PC-9 (cell line): ENCODE measurements around the gene VEPH1. TPM values are rescaled to one million over a fixed set of nuclear protein-coding genes. Genes with fewer than 3 reads are reported as not detected.
A peak's percentile ranks its signal among the peaks of the same experiment; 100 is the strongest.

Experiments used
- BruUV-seq: library from RNA; stranded (reverse); fragments of 400-500 nt; replicated peaks from 2 replicates; lab custom pipeline; 2021; lab: Mats Ljungman, UMichigan
- CTCF ChIA-PET: fragments of 300-600 bp; sonication (Branson Sonifier 250); formaldehyde crosslinking; loops from one replicate; lab custom pipeline; 2022; ENCODE audit warnings: antibody characterized with exemption; lab: Charles Lee
- POLR2A ChIA-PET: fragments of 300-600 bp; sonication (Branson Sonifier 250); formaldehyde crosslinking; loops from one replicate; lab custom pipeline; 2022; ENCODE audit warnings: antibody characterized with exemption; ENCODE audit not compliant: unreplicated experiment; lab: Charles Lee
- DNase-seq, 2 experiments: peaks; one replicate each; pipeline versions ENCODE4 v3.0.0 to v3.0.0-alpha.2; 2015 to 2022; ENCODE audit warnings: mixed read lengths in 1 of 2
- H2AFZ ChIP-seq: fragments of 200-600 bp; sonication (generic); 2 replicates; pipeline ENCODE4 v1.8.1; 2017; ENCODE audit warnings: antibody characterized with exemption
- H3F3A ChIP-seq: fragments of 200-600 bp; sonication (generic); 2 replicates; pipeline ENCODE4 v1.8.1; 2017; ENCODE audit warnings: antibody characterized with exemption, mild to moderate bottlenecking, low read depth; ENCODE audit not compliant: insufficient read depth
- H3K27ac ChIP-seq: fragments of 200-600 bp; sonication (generic); 2 replicates; pipeline ENCODE4 v1.6.1; 2016; ENCODE audit warnings: mixed run types
- H3K27me3 ChIP-seq: fragments of 200-600 bp; sonication (generic); 2 replicates; pipeline ENCODE4 v1.6.1; 2016; ENCODE audit warnings: low read depth, mixed run types; ENCODE audit not compliant: insufficient read depth
- H3K36me3 ChIP-seq: fragments of 200-600 bp; sonication (generic); 2 replicates; pipeline ENCODE4 v1.6.1; 2016; ENCODE audit warnings: low read depth, mixed run types
- H3K4me1 ChIP-seq: fragments of 200-600 bp; sonication (generic); replicated peaks from 2 replicates; pipeline ENCODE4 v1.6.1; 2016; ENCODE audit warnings: mixed run types; ENCODE audit not compliant: insufficient read depth
- H3K4me2 ChIP-seq: fragments of 200-600 bp; sonication (generic); 2 replicates; pipeline ENCODE4 v1.6.1; 2017; ENCODE audit warnings: mixed run types
- H3K4me3 ChIP-seq: fragments of 200-600 bp; sonication (generic); 2 replicates; pipeline ENCODE4 v1.6.1; 2016; ENCODE audit warnings: mixed run types
- H3K79me2 ChIP-seq: fragments of 200-600 bp; sonication (generic); 2 replicates; pipeline ENCODE4 v1.6.1; 2017; ENCODE audit warnings: low read depth, mixed run types
- H3K9me2 ChIP-seq: fragments of 200-600 bp; sonication (generic); 2 replicates; pipeline ENCODE4 v1.8.1; 2017; ENCODE audit warnings: mild to moderate bottlenecking; ENCODE audit not compliant: insufficient read depth
- H3K9me3 ChIP-seq: fragments of 200-600 bp; sonication (generic); 2 replicates; pipeline ENCODE4 v1.8.1; 2016; ENCODE audit warnings: low read depth; ENCODE audit not compliant: insufficient read depth
- H4K20me1 ChIP-seq: fragments of 200-600 bp; sonication (generic); 2 replicates; pipeline ENCODE4 v1.8.1; 2017; ENCODE audit not compliant: insufficient read depth
- CTCF ChIP-seq: fragments of 200-600 bp; sonication (generic); conservative IDR thresholded peaks from 2 replicates; pipeline ENCODE4 v1.6.1; 2017; ENCODE audit warnings: mixed run types, antibody characterized with exemption, mild to moderate bottlenecking, moderate library complexity
- EZH2 ChIP-seq: fragments of 200-600 bp; sonication (generic); IDR thresholded peaks from 2 replicates; pipeline ENCODE4 v1.8.0; 2017; ENCODE audit warnings: antibody characterized with exemption, low read depth
- intact Hi-C: fragments of 100-400 bp; cut with micrococcal nuclease; formaldehyde crosslinking; loops from one replicate; pipeline ENCODE4 v1.10.0; 2022; ENCODE audit not compliant: unreplicated experiment
- total RNA-seq: library from RNA; stranded (reverse); gene quantifications from 2 replicates; pipeline ENCODE4 v1.2.3, GENCODE V29; 2021

VEPH1 gene
- total RNA-seq, 1 experiment from 2014 or later, result 4.0 TPM

GRCh38 chr3:157534725-157535161 lies 31.5 kb upstream of the VEPH1 start:
- no peak overlapping the region for H2AFZ ChIP-seq
- H4K20me1 ChIP-seq, result no peaks in the 10 kb centered on the region
- no peaks in the 10 kb centered on the region for H3K9me3 ChIP-seq
- H3K9me2 ChIP-seq, result 0 out of 2 replicates have a peak, but pooled peaks cover 4% of the 10 kb centered on the region
- H3K4me2 ChIP-seq, result no peak overlapping the region
- no peak overlapping the region for H3K27ac ChIP-seq
- no peak for DNase-seq
- H3K79me2 ChIP-seq, result no peaks in the 10 kb centered on the region
- H3K4me3 ChIP-seq, result no peak overlapping the region
- peaks cover 6% of the 10 kb centered on the region for H3K4me1 ChIP-seq
- ChIA-PET CTCF (no interaction called here), POLR2A (no interaction called here)
- intact Hi-C loops, result loop anchor here (10.0 kb wide), 1 partner anchor 780 kb away; no protein-coding TSS in a partner anchor
- H3K27me3 ChIP-seq, result no peaks in the 10 kb centered on the region
- no peaks in the 10 kb centered on the region for H3K36me3 ChIP-seq
- no peaks in the 10 kb centered on the region for H3F3A ChIP-seq
- BruUV-seq, result no TSS peak
- TF ChIP-seq EZH2 (no peak), CTCF (no peak)

- Histone ChIP-seq H3K27me3 (no peaks in the 10 kb centered on the region), H3K36me3 (no peaks in the 10 kb centered on the region), H3F3A (no peaks in the 10 kb centered on the region), H3K4me2 (no peak overlapping the region), H3K9me2 (no peaks in the 10 kb centered on the region), H3K9me3 (no peaks in the 10 kb centered on the region), H3K4me1 (peaks cover 6% of the 10 kb centered on the region), H3K4me3 (no peak overlapping the region), H2AFZ (peak overlapping the region; percentile 50; the same call in 1 of the 2 replicates), H4K20me1 (no peaks in the 10 kb centered on the region), H3K79me2 (no peaks in the 10 kb centered on the region), H3K27ac (no peak overlapping the region)
- DNase-seq, result no peak
- ChIA-PET POLR2A (interaction anchor here (0.8 kb wide), 1 partner anchor 37 kb away, joined by 12 read pairs; no protein-coding TSS in a partner anchor), CTCF (interaction anchor here (0.8 to 1.7 kb wide), 8 partner anchors 9 to 1111 kb away, joined by 3 to 19 read pairs (median 4); partner anchors contain the start of genes GFM1 and MLF1)
- TF ChIP-seq EZH2 (no peak), CTCF (no peak)
- intact Hi-C loops, result loop anchor here (2.0 to 10.0 kb wide), 4 partner anchors 35 to 999 kb away; no protein-coding TSS in a partner anchor
- BruUV-seq, result no TSS peak
Measured at GRCh38 chr3:157533298-157534070, 30.3 kb upstream of the VEPH1 start.

- Histone ChIP-seq H3K4me2 (peak overlapping the region; percentile 8; the same call in 1 of the 2 replicates), H3K9me2 (no peaks in the 10 kb centered on the region), H3K9me3 (no peaks in the 10 kb centered on the region), H3K27me3 (no peaks in the 10 kb centered on the region), H3K79me2 (no peaks in the 10 kb centered on the region), H3K4me1 (peaks cover 6% of the 10 kb centered on the region), H3K36me3 (no peaks in the 10 kb centered on the region), H3K27ac (no peak overlapping the region), H3K4me3 (no peak overlapping the region), H3F3A (no peaks in the 10 kb centered on the region), H4K20me1 (no peaks in the 10 kb centered on the region), H2AFZ (peak overlapping the region; percentile 50)
- ChIA-PET CTCF (interaction anchor here (0.6 to 1.7 kb wide), 10 partner anchors 10 to 1959 kb away, joined by 3 to 19 read pairs (median 4); partner anchors contain the start of genes GFM1 and MLF1), POLR2A (interaction anchor here (0.8 kb wide), 1 partner anchor 38 kb away, joined by 12 read pairs; no protein-coding TSS in a partner anchor)
- DNase-seq, result peak; percentile 37 to 80
- TF ChIP-seq EZH2 (no peak), CTCF (peak; percentile 95)
- no TSS peak for BruUV-seq
- intact Hi-C loops, result loop anchor here (1.0 to 10.0 kb wide), 5 partner anchors 34 to 1000 kb away; no protein-coding TSS in a partner anchor
Measured at GRCh38 chr3:157532529-157533297, 29.5 kb upstream of the VEPH1 start.
